HepG2 (cell line): ENCODE data around the gene FXYD5. TPM values are rescaled to one million over a fixed set of nuclear protein-coding genes. Genes with fewer than 3 reads are reported as not detected.

ENCODE experiments used
- JDP2 ChIP-seq: sonication (generic); formaldehyde crosslinking; IDR thresholded peaks from 2 replicates; pipeline ENCODE4 v1.8.1; 2022; ENCODE audit warnings: missing genetic modification reagents, borderline replicate concordance
- LCORL ChIP-seq, 2 experiments: fragments of 450-650 bp in 1 of 2; sonication (generic) in 1 of 2; formaldehyde crosslinking in 1 of 2; IDR thresholded peaks; 2 replicates each; pipeline versions ENCODE4 v1.5.0 to v1.6.1; 2017 to 2020; ENCODE audit warnings: antibody characterized with exemption in 1 of 2, missing genetic modification reagents in 1 of 2
- NFYC ChIP-seq: IDR thresholded peaks from 2 replicates; pipeline ENCODE4 v1.6.1; 2016; ENCODE audit warnings: missing genetic modification reagents, missing compliant biosample characterization
- PHF21A ChIP-seq: sonication (generic); formaldehyde crosslinking; IDR thresholded peaks from 2 replicates; pipeline ENCODE4 v1.5.0; 2020; ENCODE audit warnings: mild to moderate bottlenecking, missing genetic modification reagents
- SRF ChIP-seq: IDR thresholded peaks from 2 replicates; pipeline ENCODE4 v1.6.1; 2011; ENCODE audit warnings: mild to moderate bottlenecking, low read depth, low read length, moderate library complexity
- THYN1 ChIP-seq: sonication (generic); formaldehyde crosslinking; IDR thresholded peaks from 2 replicates; pipeline ENCODE4 v1.8.1; 2023; ENCODE audit warnings: low read depth, mild to moderate bottlenecking, moderate library complexity, missing genetic modification reagents, borderline replicate concordance
- ZNF12 ChIP-seq: sonication (generic); formaldehyde crosslinking; IDR thresholded peaks from 2 replicates; pipeline ENCODE4 v1.5.0; 2020; ENCODE audit warnings: missing genetic modification reagents
- ZNF337 ChIP-seq: sonication (generic); formaldehyde crosslinking; IDR thresholded peaks from 2 replicates; pipeline ENCODE4 v1.5.1; 2020; ENCODE audit warnings: missing genetic modification reagents, low read depth, mild to moderate bottlenecking, borderline replicate concordance
- ZNF556 ChIP-seq: sonication (generic); formaldehyde crosslinking; IDR thresholded peaks from 2 replicates; pipeline ENCODE4 v1.4.0; 2020; ENCODE audit warnings: mild to moderate bottlenecking, missing genetic modification reagents, borderline replicate concordance
- ZNF570 ChIP-seq: sonication (generic); formaldehyde crosslinking; IDR thresholded peaks from 2 replicates; pipeline ENCODE4 v1.4.0; 2020; ENCODE audit warnings: mild to moderate bottlenecking, missing genetic modification reagents, borderline replicate concordance
- ZNF782 ChIP-seq: sonication (generic); formaldehyde crosslinking; IDR thresholded peaks from 2 replicates; pipeline ENCODE4 v1.4.0; 2020; ENCODE audit warnings: missing genetic modification reagents, mild to moderate bottlenecking, borderline replicate concordance
- ZNF83 ChIP-seq: sonication (generic); formaldehyde crosslinking; IDR thresholded peaks from 2 replicates; pipeline ENCODE4 v1.4.0; 2020; ENCODE audit warnings: missing genetic modification reagents, mild to moderate bottlenecking, borderline replicate concordance
- polyA plus RNA-seq, 8 experiments: library from polyadenylated mRNA; depleted of rRNA in 3 of 8; stranded (reverse) in 7 of 8; unstranded in 1 of 8; fragments of >200 nt; fragmentation: Illumina TruSeq in 4 of 8; extraction: Trizol in 4 of 8; gene quantifications; 2 replicates each; pipeline versions ENCODE4 v1.2.1 to v1.2.3, GENCODE V29; 2011 to 2016; ENCODE audit warnings: low read depth in 4 of 8, missing spikeins in 1 of 8, mixed read lengths in 1 of 8; ENCODE audit not compliant: insufficient read depth in 1 of 8
- total RNA-seq, 5 experiments: library from RNA; depleted of rRNA; stranded (reverse); fragments of >200 nt; fragmentation: Illumina TruSeq; extraction: Trizol; gene quantifications; 2 replicates each; pipeline ENCODE4 v1.2.3, GENCODE V29; 2016; ENCODE audit warnings: low read depth in 1 of 5
- TF ChIP-seq, protein P1 (sequence below): sonication (generic); formaldehyde crosslinking; conservative IDR thresholded peaks from 2 replicates; pipeline ENCODE4 v1.4.0; 2020; ENCODE audit warnings: mild to moderate bottlenecking, missing genetic modification reagents, moderate library complexity
- TF ChIP-seq, protein P2 (sequence below): IDR thresholded peaks from 2 replicates; pipeline ENCODE4 v1.6.1; 2018; ENCODE audit warnings: missing genetic modification reagents, mild to moderate bottlenecking, missing compliant biosample characterization
- TF ChIP-seq, protein P3 (sequence below): sonication (generic); formaldehyde crosslinking; IDR thresholded peaks from 2 replicates; pipeline ENCODE4 v1.5.1; 2020; ENCODE audit warnings: missing genetic modification reagents, mild to moderate bottlenecking, borderline replicate concordance
- TF ChIP-seq, protein P4 (sequence below): sonication (generic); formaldehyde crosslinking; IDR thresholded peaks from 2 replicates; pipeline ENCODE4 v1.5.1; 2020; ENCODE audit warnings: missing genetic modification reagents, mild to moderate bottlenecking, borderline replicate concordance
- TF ChIP-seq, protein P5 (sequence below): sonication (generic); formaldehyde crosslinking; IDR thresholded peaks from 2 replicates; pipeline ENCODE4 v1.9.0; 2021; ENCODE audit warnings: missing genetic modification reagents, borderline replicate concordance

Gene FXYD5
- total and polyA plus RNA-seq, 2 of the 13 experiments (the other 11 are each of a cell fraction or from before 2014, with no cell fraction given) = 0.65 TPM; not detected in 1

DNA sequence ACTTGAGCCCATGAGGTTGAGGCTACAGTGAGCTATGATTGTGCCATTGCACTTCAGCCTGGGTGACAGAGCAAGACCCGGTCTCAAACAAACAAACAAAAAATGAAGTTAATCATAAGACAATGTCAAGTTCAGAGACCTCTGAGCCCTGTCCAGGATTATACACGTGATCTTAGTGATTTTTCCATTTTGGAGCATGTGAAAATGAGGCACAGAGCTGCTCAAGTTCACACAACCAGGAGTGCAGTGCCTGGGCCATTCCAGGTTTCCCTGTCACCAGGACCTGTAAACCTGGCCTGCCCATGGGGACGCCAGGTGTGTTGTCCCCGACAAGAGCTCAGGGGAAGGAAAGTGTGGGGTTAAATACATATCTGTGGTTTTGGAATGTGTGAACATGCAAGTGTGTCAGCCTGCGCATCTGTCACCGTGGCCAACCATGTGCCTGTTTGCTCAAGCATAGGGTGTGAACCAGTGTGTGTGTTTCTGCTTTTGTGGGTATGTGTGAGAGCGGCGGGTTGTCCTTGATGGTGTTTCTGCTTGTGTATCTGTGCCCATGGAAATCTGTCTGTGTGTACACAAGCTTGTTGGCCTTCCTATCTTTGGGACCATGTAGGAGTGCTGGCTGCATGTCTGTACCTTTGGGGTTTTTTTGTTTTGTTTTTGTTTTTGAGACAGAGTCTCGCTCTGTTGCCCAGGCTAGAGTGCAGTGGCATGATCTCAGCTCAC lies 17.4 kb upstream of the FXYD5 start (continued):
- TF ChIP-seq, protein P1, sequence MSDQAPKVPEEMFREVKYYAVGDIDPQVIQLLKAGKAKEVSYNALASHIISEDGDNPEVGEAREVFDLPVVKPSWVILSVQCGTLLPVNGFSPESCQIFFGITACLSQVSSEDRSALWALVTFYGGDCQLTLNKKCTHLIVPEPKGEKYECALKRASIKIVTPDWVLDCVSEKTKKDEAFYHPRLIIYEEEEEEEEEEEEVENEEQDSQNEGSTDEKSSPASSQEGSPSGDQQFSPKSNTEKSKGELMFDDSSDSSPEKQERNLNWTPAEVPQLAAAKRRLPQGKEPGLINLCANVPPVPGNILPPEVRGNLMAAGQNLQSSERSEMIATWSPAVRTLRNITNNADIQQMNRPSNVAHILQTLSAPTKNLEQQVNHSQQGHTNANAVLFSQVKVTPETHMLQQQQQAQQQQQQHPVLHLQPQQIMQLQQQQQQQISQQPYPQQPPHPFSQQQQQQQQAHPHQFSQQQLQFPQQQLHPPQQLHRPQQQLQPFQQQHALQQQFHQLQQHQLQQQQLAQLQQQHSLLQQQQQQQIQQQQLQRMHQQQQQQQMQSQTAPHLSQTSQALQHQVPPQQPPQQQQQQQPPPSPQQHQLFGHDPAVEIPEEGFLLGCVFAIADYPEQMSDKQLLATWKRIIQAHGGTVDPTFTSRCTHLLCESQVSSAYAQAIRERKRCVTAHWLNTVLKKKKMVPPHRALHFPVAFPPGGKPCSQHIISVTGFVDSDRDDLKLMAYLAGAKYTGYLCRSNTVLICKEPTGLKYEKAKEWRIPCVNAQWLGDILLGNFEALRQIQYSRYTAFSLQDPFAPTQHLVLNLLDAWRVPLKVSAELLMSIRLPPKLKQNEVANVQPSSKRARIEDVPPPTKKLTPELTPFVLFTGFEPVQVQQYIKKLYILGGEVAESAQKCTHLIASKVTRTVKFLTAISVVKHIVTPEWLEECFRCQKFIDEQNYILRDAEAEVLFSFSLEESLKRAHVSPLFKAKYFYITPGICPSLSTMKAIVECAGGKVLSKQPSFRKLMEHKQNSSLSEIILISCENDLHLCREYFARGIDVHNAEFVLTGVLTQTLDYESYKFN (CRISPR knock-in tag) = peak; percentile 83
- TF ChIP-seq NFYC (CRISPR knock-in tag) (no peak), ZNF570 (CRISPR knock-in tag) (no peak), SRF (no peak), LCORL (IDR thresholded peaks at IDR 0.05) (no peak), LCORL (CRISPR knock-in tag; IDR thresholded peaks at IDR 0.05) (peak; percentile 51), PHF21A (CRISPR knock-in tag) (peak; percentile 70), ZNF337 (no peak), ZNF556 (CRISPR knock-in tag) (0 out of 2 replicates have a peak, but pooled peaks have one; percentile 42), THYN1 (CRISPR knock-in tag) (no peak), ZNF83 (CRISPR knock-in tag) (no peak), JDP2 (CRISPR knock-in tag) (no peak), ZNF782 (no peak), ZNF12 (CRISPR knock-in tag) (no peak)
- TF ChIP-seq, protein P2, sequence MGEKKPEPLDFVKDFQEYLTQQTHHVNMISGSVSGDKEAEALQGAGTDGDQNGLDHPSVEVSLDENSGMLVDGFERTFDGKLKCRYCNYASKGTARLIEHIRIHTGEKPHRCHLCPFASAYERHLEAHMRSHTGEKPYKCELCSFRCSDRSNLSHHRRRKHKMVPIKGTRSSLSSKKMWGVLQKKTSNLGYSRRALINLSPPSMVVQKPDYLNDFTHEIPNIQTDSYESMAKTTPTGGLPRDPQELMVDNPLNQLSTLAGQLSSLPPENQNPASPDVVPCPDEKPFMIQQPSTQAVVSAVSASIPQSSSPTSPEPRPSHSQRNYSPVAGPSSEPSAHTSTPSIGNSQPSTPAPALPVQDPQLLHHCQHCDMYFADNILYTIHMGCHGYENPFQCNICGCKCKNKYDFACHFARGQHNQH (CRISPR knock-in tag) = no peak; the same call in 1 of the 2 replicates
- TF ChIP-seq, protein P3, sequence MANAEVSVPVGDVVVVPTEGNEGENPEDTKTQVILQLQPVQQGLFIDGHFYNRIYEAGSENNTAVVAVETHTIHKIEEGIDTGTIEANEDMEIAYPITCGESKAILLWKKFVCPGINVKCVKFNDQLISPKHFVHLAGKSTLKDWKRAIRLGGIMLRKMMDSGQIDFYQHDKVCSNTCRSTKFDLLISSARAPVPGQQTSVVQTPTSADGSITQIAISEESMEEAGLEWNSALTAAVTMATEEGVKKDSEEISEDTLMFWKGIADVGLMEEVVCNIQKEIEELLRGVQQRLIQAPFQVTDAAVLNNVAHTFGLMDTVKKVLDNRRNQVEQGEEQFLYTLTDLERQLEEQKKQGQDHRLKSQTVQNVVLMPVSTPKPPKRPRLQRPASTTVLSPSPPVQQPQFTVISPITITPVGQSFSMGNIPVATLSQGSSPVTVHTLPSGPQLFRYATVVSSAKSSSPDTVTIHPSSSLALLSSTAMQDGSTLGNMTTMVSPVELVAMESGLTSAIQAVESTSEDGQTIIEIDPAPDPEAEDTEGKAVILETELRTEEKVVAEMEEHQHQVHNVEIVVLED (CRISPR knock-in tag) = no peak
- TF ChIP-seq, protein P4, sequence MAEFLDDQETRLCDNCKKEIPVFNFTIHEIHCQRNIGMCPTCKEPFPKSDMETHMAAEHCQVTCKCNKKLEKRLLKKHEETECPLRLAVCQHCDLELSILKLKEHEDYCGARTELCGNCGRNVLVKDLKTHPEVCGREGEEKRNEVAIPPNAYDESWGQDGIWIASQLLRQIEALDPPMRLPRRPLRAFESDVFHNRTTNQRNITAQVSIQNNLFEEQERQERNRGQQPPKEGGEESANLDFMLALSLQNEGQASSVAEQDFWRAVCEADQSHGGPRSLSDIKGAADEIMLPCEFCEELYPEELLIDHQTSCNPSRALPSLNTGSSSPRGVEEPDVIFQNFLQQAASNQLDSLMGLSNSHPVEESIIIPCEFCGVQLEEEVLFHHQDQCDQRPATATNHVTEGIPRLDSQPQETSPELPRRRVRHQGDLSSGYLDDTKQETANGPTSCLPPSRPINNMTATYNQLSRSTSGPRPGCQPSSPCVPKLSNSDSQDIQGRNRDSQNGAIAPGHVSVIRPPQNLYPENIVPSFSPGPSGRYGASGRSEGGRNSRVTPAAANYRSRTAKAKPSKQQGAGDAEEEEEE (CRISPR knock-in tag) = peak; percentile 89; the same call in 1 of the 2 replicates
- TF ChIP-seq, protein P5, sequence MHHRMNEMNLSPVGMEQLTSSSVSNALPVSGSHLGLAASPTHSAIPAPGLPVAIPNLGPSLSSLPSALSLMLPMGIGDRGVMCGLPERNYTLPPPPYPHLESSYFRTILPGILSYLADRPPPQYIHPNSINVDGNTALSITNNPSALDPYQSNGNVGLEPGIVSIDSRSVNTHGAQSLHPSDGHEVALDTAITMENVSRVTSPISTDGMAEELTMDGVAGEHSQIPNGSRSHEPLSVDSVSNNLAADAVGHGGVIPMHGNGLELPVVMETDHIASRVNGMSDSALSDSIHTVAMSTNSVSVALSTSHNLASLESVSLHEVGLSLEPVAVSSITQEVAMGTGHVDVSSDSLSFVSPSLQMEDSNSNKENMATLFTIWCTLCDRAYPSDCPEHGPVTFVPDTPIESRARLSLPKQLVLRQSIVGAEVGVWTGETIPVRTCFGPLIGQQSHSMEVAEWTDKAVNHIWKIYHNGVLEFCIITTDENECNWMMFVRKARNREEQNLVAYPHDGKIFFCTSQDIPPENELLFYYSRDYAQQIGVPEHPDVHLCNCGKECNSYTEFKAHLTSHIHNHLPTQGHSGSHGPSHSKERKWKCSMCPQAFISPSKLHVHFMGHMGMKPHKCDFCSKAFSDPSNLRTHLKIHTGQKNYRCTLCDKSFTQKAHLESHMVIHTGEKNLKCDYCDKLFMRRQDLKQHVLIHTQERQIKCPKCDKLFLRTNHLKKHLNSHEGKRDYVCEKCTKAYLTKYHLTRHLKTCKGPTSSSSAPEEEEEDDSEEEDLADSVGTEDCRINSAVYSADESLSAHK (CRISPR knock-in tag) = no peak
